ENCODE results near the gene CDK14. TPM values are rescaled to one million over a fixed set of nuclear protein-coding genes. Genes with fewer than 3 reads are reported as not detected.

The CDK14 gene
- polyA plus RNA-seq, 3 donors = 1.7 to 2.5 (median 2.1) TPM

- TF ChIP-seq, protein P1, sequence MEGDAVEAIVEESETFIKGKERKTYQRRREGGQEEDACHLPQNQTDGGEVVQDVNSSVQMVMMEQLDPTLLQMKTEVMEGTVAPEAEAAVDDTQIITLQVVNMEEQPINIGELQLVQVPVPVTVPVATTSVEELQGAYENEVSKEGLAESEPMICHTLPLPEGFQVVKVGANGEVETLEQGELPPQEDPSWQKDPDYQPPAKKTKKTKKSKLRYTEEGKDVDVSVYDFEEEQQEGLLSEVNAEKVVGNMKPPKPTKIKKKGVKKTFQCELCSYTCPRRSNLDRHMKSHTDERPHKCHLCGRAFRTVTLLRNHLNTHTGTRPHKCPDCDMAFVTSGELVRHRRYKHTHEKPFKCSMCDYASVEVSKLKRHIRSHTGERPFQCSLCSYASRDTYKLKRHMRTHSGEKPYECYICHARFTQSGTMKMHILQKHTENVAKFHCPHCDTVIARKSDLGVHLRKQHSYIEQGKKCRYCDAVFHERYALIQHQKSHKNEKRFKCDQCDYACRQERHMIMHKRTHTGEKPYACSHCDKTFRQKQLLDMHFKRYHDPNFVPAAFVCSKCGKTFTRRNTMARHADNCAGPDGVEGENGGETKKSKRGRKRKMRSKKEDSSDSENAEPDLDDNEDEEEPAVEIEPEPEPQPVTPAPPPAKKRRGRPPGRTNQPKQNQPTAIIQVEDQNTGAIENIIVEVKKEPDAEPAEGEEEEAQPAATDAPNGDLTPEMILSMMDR (IDR thresholded peaks at IDR 0.05) = no peak
- WGBS (ENCODE audit: insufficient coverage) = no CpG with 5 or more reads among the region's 2 CpGs
- Mint-ChIP-seq H3K4me1 (peaks cover 8% of the 10 kb centered on the region), H3K9me3 (peaks cover 0 to 3% (median 0%) of the 10 kb centered on the region in 7 donors), H3K27ac (no peak overlapping the region), H3K36me3 (peaks cover 4 to 6% of the 10 kb centered on the region in 2 donors), H3K4me3 (no peak overlapping the region), H3K27me3 (ENCODE audit: low read depth in 3 of 3) (no peaks in the 10 kb centered on the region)
- Histone ChIP-seq H4K20me1 (ENCODE audit: insufficient read depth, low read length) (no peaks in the 10 kb centered on the region), H3K79me2 (ENCODE audit: insufficient read depth, low read length) (peaks cover 4% of the 10 kb centered on the region), H2AFZ (ENCODE audit: insufficient read depth, low read depth, low read length, poor library complexity, severe bottlenecking) (no peak overlapping the region), H3K9me3 (replicated peaks in 1 of 2; ENCODE audit: control insufficient read depth in 1 of 2, insufficient read depth in 1 of 2, low read length in 2 of 2) (no peaks in the 10 kb centered on the region), H3K9ac (ENCODE audit: insufficient read depth, low read length, poor library complexity, severe bottlenecking) (no peak overlapping the region), H3K36me3 (replicated peaks in 1 of 2; ENCODE audit: control insufficient read depth in 1 of 2, insufficient read depth in 2 of 2, low read length in 2 of 2) (no peaks in the 10 kb centered on the region), H3K4me3 (replicated peaks in 1 of 3; ENCODE audit: low read depth in 2 of 3, low read length in 3 of 3) (no peak overlapping the region), H3K27me3 (ENCODE audit: control insufficient read depth in 2 of 2, insufficient read depth in 2 of 2, low read length in 2 of 2) (no peaks in the 10 kb centered on the region), H3K4me1 (ENCODE audit: control insufficient read depth in 1 of 2, insufficient read depth in 2 of 2, low read length in 2 of 2) (peaks cover 0 to 14% of the 10 kb centered on the region in 2 donors), H3K4me2 (replicated peaks; ENCODE audit: extremely low read depth, low read length, poor library complexity, severe bottlenecking) (no peak overlapping the region), H3K27ac (ENCODE audit: low read depth in 1 of 2, low read length in 2 of 2) (no peak overlapping the region)
- DNase-seq = no peak
- intact Hi-C loops (cut with micrococcal nuclease) = no loop called here
Observed at GRCh38 chr7:90668992-90669391, 72.9 kb downstream of the CDK14 start.

DNA sequence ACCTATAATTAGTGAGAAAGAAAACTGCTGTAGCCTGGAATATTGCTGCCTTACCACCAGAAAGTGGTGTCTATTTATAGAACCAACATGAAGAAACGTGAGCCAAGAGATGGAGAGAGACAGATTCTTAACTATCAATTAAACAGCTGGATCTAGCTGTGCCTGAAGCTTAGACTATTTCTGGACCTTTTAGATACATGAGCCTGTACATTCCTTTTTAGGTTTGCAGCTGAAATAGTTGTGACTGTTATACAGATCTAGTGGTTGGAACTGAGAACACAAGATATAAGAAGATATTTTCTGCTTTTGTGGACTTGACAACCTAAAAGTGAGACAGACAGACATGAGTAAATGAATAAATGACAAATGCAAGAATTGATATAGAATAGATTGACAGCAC, 73.4 kb downstream of the CDK14 start:
- Histone ChIP-seq H3K27ac (ENCODE audit: low read depth in 1 of 2, low read length in 2 of 2) (no peak overlapping the region), H3K4me2 (replicated peaks; ENCODE audit: extremely low read depth, low read length, poor library complexity, severe bottlenecking) (no peak overlapping the region), H3K27me3 (ENCODE audit: control insufficient read depth in 2 of 2, insufficient read depth in 2 of 2, low read length in 2 of 2) (no peaks in the 10 kb centered on the region), H3K79me2 (ENCODE audit: insufficient read depth, low read length) (peaks cover 4% of the 10 kb centered on the region), H4K20me1 (ENCODE audit: insufficient read depth, low read length) (no peaks in the 10 kb centered on the region), H3K4me3 (replicated peaks in 1 of 3; ENCODE audit: low read depth in 2 of 3, low read length in 3 of 3) (no peak overlapping the region), H3K9ac (ENCODE audit: insufficient read depth, low read length, poor library complexity, severe bottlenecking) (no peak overlapping the region), H2AFZ (ENCODE audit: insufficient read depth, low read depth, low read length, poor library complexity, severe bottlenecking) (no peak overlapping the region), H3K4me1 (ENCODE audit: control insufficient read depth in 1 of 2, insufficient read depth in 2 of 2, low read length in 2 of 2) (peaks cover 0 to 14% of the 10 kb centered on the region in 2 donors), H3K9me3 (replicated peaks in 1 of 2; ENCODE audit: control insufficient read depth in 1 of 2, insufficient read depth in 1 of 2, low read length in 2 of 2) (no peaks in the 10 kb centered on the region), H3K36me3 (replicated peaks in 1 of 2; ENCODE audit: control insufficient read depth in 1 of 2, insufficient read depth in 2 of 2, low read length in 2 of 2) (no peaks in the 10 kb centered on the region)
- Mint-ChIP-seq H3K27ac (no peak overlapping the region), H3K9me3 (peaks cover 0 to 3% (median 0%) of the 10 kb centered on the region in 7 donors), H3K27me3 (ENCODE audit: low read depth in 3 of 3) (no peaks in the 10 kb centered on the region), H3K4me1 (peaks cover 8% of the 10 kb centered on the region), H3K4me3 (no peak overlapping the region), H3K36me3 (peaks cover 4 to 6% of the 10 kb centered on the region in 2 donors)
- TF ChIP-seq, protein P1 (IDR thresholded peaks at IDR 0.05) = no peak
- WGBS (ENCODE audit: insufficient coverage) = no CpG with 5 or more reads among the region's 1 CpG
- intact Hi-C loops (cut with micrococcal nuclease) = no loop called here
- no peak for DNase-seq
